GM10847 (cell line): ENCODE results near the gene DNAJB8.

Experiments used
- POLR2A ChIP-seq: IDR thresholded peaks from 2 replicates; pipeline ENCODE4 v1.6.1; 2011; ENCODE audit not compliant: insufficient read length; ENCODE audit errors: extremely low read depth

DNAJB8 gene

DNA sequence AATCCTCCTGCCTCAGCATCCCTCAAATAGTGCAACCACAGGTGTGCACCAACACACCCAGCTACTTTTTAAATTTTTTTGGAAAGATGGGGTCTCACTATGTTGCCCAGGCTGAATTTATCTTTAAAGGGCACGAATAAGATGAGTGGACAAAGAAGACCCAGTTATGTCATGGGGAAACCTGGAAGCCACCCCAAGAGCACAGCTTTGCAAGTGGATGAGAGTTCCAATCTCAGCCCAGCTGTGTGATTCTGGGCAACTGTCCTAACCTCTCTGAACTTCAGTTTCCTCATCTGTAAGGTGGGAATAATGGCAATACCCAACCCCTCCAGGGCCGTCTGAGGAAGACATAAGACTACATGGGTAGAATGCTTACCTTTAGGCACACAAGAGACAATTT is 32.2 kb downstream of the DNAJB8 start:
- no peak for TF ChIP-seq POLR2A

DNA sequence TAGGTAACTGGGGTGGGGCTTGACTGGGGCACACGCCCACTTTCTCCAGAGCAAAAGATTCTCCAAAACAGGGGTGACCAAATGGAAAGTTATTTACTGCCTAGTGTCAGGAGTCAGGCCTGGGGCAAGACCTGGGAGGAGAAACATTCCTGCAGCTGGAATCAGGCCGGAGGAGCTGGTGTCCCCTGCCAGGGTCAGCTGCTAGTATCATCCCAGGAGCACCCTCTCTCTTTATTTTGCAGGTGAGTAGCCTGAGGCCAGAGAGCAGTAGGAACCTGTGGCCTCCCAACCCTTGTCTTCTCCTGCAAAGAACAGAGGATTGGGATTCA is 32.9 kb downstream of the DNAJB8 start:
- no peak for TF ChIP-seq POLR2A

DNA sequence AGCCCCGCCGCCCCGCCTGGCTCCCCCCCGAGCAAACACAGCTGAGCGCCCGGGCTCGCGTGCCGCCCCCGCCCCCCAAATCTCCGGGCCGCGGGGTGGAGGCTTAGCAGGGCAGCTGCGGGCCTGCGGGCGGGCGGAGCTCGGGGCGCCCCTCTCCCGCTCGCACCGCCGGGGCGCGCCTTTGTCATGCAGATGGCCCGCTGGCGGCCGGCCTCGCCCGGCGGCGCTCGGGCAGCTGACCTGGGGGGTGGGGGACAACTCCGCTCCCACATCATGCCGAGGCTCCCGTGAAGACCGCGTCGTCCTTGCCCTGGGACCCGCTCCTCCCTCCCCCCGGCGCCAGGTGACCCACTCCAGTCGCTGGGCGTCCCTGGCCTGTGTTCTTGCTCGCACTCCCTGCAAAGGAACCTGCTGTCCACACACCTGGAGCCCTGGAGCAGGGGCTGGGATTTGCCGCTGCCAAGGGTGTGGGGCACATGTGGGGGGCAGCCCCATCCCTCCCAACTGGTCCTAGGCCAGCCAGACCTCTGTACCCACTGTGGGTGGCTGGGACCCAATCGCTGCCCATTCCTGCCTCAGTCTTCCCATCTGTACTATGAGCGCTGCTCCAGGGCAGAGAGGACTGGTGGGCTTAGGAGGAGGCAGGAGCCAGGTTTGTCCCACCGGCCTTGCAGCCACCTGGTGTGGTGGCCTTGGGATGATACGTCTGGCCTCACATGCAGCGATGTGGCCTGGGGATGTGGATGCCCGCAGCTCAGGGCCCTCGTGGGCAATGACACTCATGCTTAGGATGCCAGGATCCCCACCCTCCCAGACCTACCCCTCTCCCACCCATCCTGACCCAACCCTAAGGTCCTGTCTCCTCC is 33.5 kb downstream of the DNAJB8 start:
- TF ChIP-seq POLR2A, result no peak

DNA sequence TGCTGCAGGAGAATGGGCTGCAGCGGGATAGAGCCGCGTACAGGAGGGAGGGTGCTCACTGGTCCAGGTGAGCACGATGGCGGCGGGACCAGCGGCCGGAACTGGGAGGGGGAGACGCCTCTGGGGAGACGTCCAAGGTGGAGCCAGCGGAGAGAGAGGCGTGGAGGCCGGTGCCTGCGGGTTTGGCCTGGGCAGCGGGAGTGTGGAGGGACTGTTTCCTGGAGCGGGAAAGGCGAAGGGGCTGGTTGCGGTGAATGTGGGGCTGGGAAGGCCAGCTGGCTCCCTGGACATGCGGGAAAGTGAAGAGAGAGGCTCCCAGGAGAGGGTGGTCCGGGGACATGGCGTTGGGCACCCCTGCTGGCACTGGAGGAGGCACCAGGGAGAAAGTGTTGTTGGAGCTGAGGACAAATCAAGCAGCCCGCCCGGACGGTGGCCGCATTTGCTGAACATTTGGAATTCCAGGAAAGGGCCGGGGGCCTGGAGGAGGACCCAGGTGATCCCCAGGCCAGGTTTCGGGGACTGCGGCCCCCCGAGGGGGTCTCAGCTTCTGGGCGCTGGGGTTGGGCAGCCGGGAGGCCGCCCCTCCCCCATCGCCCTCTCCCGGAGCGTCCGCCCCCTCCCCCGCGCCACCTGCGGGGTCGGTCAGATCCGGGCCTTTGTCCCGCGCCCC is 34.3 kb downstream of the DNAJB8 start:
- TF ChIP-seq POLR2A, result no peak

DNA sequence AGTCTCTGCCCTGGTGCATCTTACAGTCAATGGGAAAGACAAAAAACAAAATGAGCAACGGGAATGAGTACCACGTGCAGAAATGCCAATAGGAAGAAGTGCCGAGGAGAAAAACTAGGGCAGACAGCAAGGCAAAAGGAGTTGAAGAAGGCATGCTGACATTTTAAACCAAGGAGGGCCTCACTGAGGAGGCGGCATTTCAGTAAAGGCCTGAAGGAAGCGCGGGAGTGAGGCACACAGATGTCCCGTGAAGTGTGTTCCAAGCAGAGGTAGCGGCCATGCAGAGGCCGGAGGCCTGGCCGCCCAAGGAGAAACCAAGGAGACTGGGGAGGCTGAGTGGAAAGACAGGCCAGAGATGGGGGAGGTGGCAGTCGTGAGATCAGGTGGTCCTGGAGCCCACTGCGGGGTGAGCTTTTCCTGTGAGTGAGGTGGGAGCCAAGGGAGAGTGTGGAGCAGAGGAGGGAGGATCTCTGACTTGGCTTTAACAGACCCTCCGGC is 34.8 kb downstream of the DNAJB8 start:
- no peak for TF ChIP-seq POLR2A

DNA sequence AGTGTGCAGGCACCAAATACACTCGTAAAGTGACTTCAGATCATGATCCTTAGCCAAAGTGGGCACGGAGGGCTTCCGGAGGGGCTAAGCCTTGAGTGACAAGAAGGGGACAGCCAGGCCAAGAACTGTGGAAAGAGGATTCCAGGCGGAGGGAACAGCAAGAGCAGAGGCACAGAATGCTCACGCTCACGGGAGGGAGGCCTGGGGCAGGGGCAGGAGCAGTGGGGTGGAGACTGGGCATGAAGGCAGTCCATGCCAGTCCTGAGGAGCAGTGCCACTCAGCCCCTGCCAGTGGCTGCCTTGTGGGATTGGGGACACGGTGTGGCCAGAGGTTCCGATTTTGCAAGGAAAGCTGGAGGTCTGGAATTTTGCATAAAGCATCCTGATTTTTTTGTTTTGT is 36.0 kb downstream of the DNAJB8 start:
- no peak for TF ChIP-seq POLR2A

DNA sequence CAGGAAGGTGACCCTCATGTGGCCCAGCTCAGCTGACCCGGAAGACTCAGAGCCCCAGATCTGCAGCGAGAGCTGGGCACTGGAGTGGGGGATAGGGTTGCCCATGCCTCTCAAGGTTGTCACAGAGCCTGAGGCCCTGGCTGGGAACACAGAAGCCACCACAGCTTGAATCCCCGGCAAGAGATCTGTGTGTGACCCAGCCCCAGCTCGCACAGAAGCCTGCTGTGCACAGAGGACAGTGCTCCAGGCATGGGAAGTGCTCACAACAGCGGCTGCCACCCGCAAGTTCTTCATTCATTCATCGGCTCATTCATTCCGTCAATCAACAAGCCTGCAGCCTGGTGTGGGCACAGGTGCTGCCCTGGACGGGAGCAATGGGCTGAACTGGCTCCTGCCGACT is 36.4 kb downstream of the DNAJB8 start:
- no peak for TF ChIP-seq POLR2A

DNA sequence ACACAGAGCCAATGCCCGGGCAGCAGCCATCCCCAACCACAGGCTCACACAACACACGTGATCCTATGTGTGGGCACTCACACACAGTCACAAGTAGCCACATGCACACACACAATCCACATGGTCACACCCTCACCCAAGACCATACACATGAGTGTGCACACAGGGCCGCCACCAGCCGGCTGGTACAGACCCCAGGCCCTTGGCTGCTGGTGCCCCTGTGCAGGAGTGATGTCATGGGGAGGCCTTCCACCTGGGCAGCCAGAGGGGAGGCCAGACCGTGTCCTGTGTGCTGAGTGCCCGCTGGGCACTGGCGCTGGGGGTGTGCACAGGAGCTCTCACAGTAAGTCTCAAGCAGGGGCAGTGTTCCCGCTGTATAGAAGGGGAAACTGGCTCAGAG is 36.9 kb downstream of the DNAJB8 start:
- TF ChIP-seq POLR2A, result no peak

DNA sequence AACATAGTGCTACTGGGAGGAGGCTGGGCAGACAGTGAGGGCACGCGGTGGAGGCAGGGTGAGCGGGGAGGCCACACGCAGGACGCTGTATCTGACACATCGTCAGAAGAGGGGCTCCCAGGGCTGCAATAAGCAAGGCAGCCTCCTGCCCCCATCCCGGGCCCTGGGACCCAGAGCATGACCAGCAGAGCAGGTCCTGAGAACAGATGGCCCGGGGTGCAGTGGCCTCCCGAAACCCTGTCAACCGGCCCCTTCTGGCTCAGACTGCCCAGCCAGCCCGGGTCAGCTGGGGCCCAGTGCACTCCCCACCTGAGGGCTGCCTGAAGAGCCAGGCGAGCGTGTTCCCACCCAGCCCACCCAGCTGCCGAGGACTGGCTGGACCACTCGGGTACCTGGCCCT is 37.4 kb downstream of the DNAJB8 start:
- no peak for TF ChIP-seq POLR2A

DNA sequence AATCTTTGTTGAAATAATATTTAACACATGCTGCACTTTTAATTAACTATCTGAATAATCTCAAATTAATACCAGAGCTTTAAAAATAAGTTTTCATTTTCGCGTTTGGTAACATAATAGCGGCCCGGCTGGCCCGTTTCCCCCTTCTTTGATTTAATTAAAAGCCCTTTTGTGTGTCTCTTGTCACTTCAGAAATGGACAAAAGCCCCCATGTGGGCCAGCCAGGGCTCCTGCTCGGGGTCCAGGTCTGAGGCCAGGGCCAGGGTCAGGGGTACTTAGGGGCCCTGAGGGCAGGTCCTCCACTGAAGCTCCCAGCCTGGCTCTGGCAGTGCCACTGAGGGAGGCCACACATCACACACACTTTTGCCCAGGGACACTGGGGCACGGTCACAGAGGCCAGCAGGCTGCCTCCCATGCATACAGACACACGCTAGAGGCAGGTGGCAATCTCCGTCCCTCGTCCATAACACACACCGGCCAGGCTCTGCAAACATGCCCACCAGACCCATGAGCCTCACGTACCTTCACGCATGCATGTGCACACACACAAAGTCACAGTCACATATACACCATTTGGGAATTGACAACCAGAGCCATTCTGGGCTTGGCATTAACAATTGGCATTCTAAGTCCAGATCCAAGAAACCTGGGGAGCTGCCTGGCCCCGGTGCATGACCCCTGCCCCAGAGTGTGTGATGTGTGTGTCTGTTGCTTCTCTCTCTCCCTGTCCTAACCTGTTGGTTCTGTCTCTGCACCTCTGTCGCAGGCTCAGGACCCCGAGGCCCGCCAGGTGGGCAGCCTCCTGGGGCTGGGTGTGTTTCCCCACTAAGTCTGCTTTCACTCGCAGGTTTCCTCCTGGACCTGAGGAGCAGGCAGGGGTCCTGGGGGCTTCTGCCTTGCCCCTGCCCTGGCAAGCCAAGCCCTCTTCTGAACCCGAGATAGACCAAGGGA is 38.5 kb downstream of the DNAJB8 start:
- TF ChIP-seq POLR2A, result no peak

DNA sequence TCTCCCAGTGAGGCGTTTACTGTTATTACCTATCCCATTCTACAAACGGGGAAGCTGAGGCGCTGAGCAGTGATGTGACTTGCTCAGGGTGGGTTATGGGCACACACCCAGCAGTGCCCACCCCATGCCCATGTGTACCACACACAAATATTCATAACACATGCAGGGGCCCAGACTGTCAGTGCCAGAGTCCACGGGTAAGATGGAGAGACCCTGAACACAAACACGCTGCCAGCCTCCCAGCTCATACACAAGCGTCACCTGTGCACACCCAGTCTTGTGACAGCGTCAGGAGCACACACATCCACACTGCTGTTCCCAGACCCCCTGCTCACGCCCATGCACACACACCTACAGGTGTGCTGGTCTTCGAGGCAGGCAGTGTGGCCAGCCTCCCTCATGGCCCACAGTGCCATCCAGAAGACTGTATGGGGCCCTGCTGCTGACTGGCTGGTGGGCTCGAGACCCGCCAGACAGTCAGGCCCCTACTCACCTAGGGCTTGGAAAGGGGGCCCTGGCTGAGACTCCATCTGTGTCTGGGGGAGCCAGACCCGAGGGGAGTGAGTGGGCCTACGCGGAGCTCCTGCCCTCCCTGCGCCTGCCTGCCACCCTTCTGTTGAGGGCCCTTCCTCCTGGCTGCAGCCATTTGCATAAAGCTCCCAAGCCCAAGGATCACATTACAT is 39.4 kb downstream of the DNAJB8 start:
- no peak for TF ChIP-seq POLR2A

DNA sequence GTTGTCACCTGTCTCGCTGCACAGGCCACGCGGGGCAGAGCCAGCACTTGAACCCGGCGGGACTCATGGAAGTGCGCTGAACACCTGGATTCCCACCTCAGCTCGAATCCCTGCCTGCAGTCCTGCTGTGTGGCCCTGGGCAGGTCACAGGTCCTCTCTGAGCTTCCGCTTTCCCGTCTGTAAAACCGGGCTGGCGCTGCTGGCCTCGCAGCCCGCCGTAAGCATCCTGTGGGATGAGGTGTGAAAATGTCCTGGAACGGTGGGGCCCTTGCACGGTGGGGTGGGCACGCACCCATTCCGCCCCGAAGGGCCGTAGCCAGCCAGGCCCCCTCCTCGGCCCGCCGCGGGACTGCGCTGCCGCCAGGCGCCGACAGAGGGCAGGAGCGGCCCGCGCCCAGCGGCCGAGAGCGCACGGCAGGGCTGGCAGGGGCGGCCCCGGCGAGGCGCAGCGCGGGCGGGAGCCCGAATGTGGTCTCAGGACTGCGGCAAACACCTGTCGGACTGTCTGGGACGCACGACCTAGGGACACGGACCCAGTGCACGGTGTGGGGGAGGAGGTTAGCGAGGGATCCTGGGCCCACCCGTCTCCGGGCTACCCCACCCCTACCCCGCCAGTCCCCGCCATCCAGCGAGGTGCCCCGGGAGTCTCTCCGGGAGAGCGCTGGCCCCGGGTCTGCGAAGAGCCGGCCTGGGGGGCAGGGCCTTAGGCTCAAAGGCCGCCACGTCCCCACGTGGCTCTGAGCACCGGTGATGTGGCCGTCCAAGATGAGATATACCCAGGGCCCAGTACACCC is 40.4 kb downstream of the DNAJB8 start:
- no peak for TF ChIP-seq POLR2A

DNA sequence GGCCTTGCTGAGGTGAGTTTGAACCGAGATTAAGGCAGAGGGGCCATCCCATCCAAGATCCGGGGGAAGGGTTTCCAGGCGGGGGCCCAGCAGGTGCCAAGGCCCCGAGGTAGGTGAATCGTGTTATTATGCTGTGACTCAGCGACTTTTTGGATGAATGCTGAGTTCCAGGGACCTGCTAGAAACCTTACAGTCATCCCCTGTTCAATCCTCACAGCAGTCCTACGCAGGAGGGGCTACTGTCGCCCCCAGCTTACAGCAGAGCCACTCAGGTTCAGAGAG is 40.9 kb downstream of the DNAJB8 start:
- no peak for TF ChIP-seq POLR2A

DNA sequence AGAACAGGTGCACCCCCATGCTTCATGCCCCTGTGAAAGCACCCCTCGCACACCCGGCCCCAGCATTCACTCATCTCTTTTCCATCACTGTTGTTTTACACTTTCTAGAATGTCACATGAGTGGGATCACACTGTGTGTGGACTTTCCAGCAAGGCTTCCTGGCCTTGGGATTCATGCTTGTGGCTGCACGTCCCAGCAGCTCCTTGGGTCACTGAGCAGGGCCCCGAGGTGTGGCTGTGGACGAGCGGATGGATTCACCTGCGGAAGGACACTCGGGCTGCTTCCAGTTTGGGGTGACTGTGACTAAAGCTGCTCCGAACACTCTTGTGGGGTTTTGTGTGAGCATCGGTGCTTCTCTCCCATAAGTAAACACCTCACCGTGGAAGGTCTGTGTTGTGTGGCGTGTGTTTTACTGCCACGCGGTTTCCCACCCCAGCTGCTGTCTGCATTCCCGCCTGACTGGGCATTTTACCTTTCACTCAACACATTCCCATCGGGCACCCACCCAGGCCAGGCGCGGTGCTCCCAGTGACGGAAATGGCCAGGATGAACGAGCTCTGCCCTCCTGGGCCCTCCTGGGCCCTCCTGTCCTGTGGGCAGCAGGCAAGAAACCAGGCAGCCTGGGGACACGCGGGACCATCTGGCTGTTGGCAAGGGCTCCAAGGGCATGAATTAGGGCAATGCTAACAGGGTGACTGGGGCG is 41.4 kb downstream of the DNAJB8 start:
- TF ChIP-seq POLR2A, result no peak

DNA sequence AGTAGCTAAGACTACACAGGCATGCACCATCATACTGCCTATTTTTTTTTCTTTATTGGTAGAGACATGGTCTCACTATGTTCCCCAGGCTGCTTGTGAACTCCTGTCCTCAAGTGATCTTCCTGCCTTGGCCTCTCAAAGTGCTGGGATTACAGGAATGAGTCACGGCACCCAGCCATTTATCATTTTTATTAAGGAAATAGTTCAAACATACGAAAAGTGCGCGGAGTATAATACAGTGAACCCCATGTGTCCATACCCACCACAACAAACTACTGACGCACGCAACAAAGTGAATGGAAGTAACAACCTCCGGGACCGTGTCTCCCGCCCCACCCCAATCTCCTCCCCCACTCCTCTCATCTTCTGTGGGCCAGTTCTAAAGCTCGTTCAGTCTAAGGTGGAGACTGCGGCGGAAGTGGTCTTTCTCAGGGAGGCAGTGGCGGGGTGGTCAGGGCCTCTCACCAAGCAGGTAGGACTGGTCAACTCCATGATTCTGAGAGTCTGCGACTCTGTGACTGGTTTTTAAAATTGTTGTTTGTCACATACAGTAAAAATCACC is 42.1 kb downstream of the DNAJB8 start:
- TF ChIP-seq POLR2A, result no peak
